Type B pancreatic cell (in vitro differentiated cells): ENCODE results near the gene ADGRG2. TPM values are rescaled to one million over a fixed set of nuclear protein-coding genes. Genes with fewer than 3 reads are reported as not detected.

Experiments
- DNase-seq: peaks from one replicate; pipeline ENCODE4 v3.0.0; 2021; ENCODE audit warnings: mixed read lengths; ENCODE audit not compliant: unreplicated experiment; ENCODE audit errors: extremely low spot score
- H3K27ac Mint-ChIP-seq: 2 replicates; pipeline ENCODE4 v1.8.0; 2021; ENCODE audit warnings: mild to moderate bottlenecking, mixed read lengths
- H3K27me3 Mint-ChIP-seq: 2 replicates; pipeline ENCODE4 v1.8.0; 2021; ENCODE audit warnings: mixed read lengths
- H3K36me3 Mint-ChIP-seq: 2 replicates; pipeline ENCODE4 v1.8.0; 2021; ENCODE audit warnings: mixed read lengths
- H3K4me1 Mint-ChIP-seq: one replicate; pipeline ENCODE4 v1.8.0; 2021; ENCODE audit warnings: mixed read lengths; ENCODE audit not compliant: unreplicated experiment
- H3K4me3 Mint-ChIP-seq: 2 replicates; pipeline ENCODE4 v1.8.0; 2021; ENCODE audit warnings: mild to moderate bottlenecking, mixed read lengths
- H3K9me3 Mint-ChIP-seq: 2 replicates; pipeline ENCODE4 v1.8.0; 2021; ENCODE audit warnings: mixed read lengths
- CTCF ChIP-seq: fragments of 200-600 bp; sonication (generic); conservative IDR thresholded peaks from 2 replicates; pipeline ENCODE4 v1.5.0; 2021; ENCODE audit warnings: antibody characterized with exemption, mild to moderate bottlenecking
- total RNA-seq: library from RNA; stranded (reverse); gene quantifications from 2 replicates; pipeline ENCODE4 v1.2.1, GENCODE V29; 2021; ENCODE audit warnings: low replicate concordance

The ADGRG2 gene
- total RNA-seq, 1 donor from 2014 or later, result 2.4 TPM

GRCh38 chrX:18956303-18957032 is 165.8 kb downstream of the ADGRG2 start:
- TF ChIP-seq CTCF, result no peak
- DNase-seq, result no peak
- Mint-ChIP-seq H3K36me3 (peaks cover 5% of the 10 kb centered on the region), H3K27me3 (no peaks in the 10 kb centered on the region), H3K4me1 (no peaks in the 10 kb centered on the region), H3K9me3 (peaks cover 11% of the 10 kb centered on the region), H3K27ac (no peak overlapping the region), H3K4me3 (no peak overlapping the region)

- Mint-ChIP-seq H3K9me3 (peaks cover 10% of the 10 kb centered on the region), H3K27ac (no peak overlapping the region), H3K4me3 (no peak overlapping the region), H3K4me1 (no peaks in the 10 kb centered on the region), H3K36me3 (peaks cover 9% of the 10 kb centered on the region), H3K27me3 (no peaks in the 10 kb centered on the region)
- DNase-seq, result no peak
- no peak for TF ChIP-seq CTCF
Observed at GRCh38 chrX:18955676-18956075, 166.6 kb downstream of the ADGRG2 start.

GRCh38 chrX:18951032-18951431 is 171.2 kb downstream of the ADGRG2 start:
- H3K27me3 Mint-ChIP-seq, result no peaks in the 10 kb centered on the region
- no peak overlapping the region for H3K27ac Mint-ChIP-seq
- H3K4me3 Mint-ChIP-seq, result no peak overlapping the region
- H3K4me1 Mint-ChIP-seq, result no peaks in the 10 kb centered on the region
- H3K9me3 Mint-ChIP-seq, result peaks cover 4% of the 10 kb centered on the region
- TF ChIP-seq CTCF, result no peak
- DNase-seq, result no peak
- peaks cover 17% of the 10 kb centered on the region for H3K36me3 Mint-ChIP-seq

GRCh38 chrX:18949944-18950301 is 172.3 kb downstream of the ADGRG2 start:
- no peak for DNase-seq
- TF ChIP-seq CTCF, result no peak
- Mint-ChIP-seq H3K27me3 (no peaks in the 10 kb centered on the region), H3K36me3 (peaks cover 17% of the 10 kb centered on the region), H3K4me3 (no peak overlapping the region), H3K27ac (no peak overlapping the region), H3K9me3 (peaks cover under 1% of the 10 kb centered on the region), H3K4me1 (no peaks in the 10 kb centered on the region)

GRCh38 chrX:18949291-18949943 is 172.9 kb downstream of the ADGRG2 start:
- no peak for DNase-seq
- H3K4me1 Mint-ChIP-seq, result no peaks in the 10 kb centered on the region
- H3K36me3 Mint-ChIP-seq, result peaks cover 17% of the 10 kb centered on the region
- no peak overlapping the region for H3K4me3 Mint-ChIP-seq
- H3K27ac Mint-ChIP-seq, result no peak overlapping the region
- no peaks in the 10 kb centered on the region for H3K27me3 Mint-ChIP-seq
- TF ChIP-seq CTCF, result no peak
- H3K9me3 Mint-ChIP-seq, result no peaks in the 10 kb centered on the region
